HG02759 (cell line): ENCODE measurements around the gene LCLAT1.

Experiments
- ATAC-seq: cut with Tn5 transposase; IDR thresholded peaks from one replicate; pipeline ENCODE4 v1.9.1; 2021; ENCODE audit warnings: mild to moderate bottlenecking, moderate library complexity; ENCODE audit not compliant: unreplicated experiment

LCLAT1 gene

DNA sequence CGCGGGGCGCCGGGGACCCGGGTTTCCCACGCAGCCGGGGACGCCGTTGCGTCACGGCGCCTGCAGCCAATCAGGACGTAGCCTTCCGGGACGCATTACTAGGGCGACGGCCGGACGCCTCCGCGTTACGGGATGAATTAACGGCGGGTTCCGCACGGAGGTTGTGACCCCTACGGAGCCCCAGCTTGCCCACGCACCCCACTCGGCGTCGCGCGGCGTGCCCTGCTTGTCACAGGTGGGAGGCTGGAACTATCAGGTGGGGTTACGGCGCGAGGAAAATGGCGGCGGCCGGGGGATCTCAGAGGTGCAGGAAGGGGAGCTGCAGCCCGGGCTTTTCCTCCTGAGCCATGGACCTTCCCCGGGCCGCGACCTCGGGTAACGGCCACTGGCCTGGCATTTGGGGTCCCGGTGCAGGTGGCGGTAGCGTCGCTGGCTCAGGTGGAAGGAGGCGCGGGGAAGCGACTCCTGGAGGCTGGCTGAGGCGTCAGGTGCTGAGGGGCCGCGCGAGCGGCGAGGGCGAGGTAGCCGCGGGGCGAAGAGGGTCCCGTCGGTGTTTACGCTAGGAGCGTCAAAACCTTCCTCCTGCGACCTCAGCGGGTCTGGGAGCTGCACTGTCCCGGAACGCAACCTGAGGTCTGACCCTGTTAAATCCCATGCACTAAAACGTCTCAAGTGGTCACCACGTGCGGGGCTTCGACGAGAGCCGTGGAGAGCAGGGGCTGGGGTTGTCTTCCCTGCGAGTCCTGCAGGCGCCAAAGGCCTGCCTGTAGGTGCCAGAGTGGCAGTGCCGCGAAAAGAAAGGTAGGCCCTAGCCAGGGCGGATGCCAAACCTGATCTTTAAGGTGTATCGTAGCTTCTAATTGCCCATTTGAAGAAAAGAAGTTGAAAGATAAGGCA, at the start of gene LCLAT1:
LCLAT1 (plus strand) TSS at position 98 of the 897 bp plus-strand sequence. CDS start 78,345 bp downstream, outside the sequence.
- peak; percentile 98 for ATAC-seq

DNA sequence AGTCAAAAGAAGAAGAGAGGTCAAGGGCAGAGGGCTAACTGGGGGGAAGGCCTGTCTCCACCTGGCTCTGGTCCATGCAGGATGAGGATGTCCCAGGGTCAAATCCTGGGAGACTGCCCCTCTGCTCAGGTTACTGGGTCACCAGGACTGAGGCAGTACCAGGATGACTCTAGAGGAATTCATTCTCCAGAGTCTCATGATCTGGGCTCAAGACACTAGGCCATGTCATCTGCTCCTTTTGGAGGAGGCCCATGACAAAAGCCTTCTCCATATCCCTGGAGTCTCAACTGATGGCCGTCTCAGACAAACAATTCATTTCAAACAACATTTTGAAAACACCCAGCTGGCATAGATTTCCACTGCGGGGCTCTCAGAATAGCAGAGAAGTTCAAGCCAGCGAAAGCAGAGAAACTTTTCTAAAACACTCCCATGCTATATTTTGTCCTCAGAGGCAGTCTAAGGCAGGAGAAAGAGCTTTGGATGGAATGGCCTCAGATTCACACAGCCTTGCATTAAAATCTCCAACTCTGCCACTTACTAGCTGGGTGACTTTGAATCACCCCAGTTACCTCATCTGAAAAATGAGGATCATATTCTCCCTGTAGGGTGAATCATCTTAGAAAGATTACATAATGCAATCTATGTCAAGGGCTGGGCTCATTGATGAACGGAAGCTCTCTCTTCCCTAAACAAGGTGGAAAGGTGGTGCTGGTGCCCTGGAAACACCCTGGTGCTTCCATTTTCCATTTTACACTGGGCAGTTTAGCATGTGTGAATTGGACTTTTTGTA, 48.8 kb upstream of the LCLAT1 start:
- no peak for ATAC-seq

DNA sequence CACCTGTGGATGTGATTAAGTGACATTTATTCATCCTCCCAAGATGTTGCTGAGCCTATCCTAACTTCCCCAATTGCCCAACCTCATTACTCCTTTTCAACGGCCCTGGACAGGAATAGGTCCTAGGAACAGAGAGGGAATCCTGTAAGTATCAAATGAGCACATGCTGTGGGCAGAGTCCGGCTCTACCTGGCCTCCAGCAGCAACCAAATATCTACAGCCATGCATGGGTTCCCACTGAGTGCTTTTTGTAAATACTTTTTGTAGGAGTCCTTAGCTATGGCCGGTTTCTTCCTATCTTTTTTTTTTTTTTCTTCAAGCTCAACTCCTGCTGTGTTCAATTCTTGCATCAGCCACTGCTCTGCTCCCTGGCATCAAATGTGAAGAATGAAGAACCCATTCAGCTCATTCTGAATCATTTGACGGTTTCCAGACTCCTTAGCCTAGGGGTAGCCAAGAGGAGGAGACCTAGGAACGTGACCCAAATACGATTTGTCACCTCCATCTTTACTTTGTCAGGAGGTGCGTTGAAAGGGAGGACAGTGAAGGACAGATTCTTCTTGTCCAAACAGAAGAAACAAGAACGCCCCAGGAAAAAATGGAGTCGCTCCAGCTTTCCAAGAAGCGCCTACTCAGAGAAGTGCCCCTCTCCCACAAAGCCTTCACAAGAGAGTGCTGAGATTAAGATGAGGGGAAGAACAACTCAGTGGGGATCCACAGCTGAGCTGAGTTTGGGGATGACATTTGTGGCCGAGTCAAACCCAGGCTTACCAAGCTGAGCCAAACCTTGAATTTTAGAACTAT, 46.7 kb upstream of the LCLAT1 start:
- ATAC-seq = no peak

DNA sequence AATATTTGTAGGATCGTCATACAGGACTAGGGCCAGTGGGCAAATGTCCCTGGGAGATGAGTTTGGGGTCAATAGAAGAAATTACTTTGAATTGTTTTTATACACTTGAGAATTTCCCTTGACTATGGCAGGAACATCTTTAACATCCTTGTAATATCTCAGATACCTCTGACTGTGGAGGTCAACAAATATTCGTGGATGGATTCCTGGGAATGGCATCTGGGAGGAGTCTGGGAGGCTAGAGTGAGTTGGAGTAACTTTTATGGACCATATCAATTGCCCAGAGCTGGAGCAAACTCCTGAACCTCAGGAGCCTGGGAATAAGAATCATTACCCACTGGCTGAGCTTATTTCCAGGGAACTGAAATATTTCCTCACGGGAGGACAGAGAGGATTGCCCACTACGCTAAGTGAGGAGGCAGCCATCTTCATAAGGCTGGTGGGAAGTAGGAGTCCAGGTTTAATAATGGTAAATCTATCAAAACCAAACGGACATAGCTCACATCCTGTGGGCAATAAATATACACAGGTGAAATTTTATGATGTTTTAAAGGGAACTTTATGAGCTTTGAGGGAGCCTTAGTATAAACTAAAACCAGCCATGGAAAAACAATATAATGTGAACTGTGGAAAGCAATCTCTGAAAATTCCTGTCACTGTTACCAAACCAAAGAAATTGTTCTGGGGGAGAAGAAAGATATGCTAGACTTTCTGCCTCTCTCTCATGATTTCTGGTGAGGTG, 44.4 kb upstream of the LCLAT1 start:
- ATAC-seq = no peak

DNA sequence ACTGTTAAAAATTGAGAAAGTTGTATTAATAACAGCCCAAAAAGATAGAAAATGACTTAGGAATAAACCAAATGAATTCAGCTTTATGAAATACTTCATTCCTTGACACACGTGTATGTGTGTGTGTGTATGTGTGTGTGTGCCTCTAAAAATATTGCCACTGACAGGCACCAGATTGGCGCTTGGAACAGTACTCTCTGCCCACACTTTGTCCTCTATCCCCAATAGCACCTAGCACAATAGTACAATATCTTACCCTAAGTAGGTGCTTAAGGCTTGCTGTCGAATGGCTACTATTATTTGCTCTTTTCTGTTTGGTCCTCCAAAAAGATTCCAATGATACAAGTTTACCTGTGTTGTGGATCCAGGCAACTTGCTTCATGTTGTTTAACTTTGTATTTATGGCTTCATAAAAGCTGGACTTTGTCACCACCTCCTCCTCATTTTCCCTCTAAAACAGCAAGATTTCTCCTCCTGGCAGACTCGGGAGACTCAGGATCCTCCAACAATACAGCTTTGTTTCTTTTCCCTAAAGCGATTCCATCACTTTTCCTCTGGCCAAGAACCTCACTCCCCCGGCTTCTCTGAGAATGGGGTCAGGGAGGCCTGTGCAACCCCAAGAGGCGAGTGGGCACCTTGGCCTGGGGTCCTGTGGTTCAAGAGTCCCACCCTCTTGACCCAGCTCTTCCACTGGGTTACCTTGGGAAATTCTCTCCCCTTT, 43.3 kb upstream of the LCLAT1 start:
- ATAC-seq = no peak

DNA sequence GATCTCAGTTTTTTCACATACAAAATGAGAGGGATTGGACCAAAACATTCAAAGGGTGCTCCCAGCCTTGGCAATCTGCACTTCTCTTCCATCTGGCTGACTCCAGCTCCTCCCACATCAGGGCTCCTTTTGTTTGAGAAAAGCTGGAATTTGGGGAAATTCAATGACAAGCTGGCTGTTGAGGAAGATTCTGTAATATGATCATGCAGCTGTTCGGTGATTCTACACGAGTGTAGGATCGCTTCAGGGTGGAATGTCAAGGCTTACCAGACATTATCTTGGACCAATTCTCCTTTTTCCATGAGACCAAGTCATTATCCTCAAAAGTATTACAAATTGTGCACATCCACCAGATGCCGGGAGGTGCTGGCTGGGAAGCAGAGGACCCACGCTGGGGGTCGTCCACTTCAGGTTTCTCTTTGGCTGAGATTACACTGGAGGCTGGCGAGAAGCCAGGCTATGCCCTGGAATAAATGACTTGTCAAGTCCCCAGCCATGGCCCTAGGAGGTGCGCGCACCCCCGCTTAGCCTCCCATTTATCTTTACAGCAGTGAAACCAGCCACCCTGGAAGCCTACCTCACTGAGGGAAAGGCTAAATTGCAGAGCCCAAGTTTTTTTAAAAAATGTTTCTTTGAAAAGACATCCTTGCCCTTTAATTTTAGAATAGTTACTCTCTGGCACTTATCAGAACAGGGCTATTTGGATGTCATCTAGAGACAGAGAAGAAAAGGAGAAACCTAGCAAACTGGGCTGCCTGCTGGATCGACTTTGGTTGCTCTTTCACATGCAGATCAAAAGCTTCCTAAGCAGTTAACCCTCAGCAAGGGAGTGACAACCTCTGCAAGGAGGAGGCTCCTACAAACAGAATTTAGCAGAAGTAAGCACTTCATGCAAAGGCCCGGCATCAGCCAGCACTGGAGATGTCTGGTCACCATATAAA, 42.5 kb upstream of the LCLAT1 start:
- ATAC-seq = no peak

DNA sequence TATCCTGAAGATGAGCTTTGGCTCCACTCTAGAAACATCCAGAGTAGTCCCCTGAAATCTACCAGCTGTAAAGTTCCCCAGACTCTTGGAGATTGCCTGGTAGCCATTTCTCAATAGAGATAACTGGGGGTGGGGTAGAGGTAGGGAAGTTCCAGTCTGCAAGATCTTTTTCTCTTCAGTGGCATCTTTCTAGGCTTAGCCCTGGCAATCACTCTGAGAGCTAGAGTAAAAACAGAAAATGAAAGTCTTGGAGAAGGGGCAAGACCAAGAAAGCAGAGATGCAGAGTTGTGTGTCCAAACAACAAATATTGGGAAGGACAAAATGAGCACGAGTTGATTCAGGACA, 41.8 kb upstream of the LCLAT1 start:
- ATAC-seq = no peak

DNA sequence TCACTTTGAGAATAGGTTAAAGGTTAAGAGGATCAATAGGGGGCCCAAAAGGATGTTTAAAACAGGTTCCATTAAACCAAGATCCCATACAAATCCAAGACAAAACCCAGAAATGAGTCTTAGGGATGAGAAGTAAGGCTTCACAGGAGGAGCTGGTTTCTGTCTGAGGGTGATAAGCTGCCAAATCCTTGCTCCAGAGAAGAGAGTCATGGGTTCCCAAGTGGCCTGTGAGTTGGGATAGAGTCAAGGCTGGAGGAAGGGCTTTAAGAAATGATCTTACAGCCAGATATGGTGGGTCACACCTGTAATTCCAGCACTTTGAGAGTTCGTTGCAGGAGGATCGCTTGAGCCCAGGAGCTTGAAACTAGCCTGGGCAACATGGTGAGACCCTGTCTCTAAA, 40.2 kb upstream of the LCLAT1 start:
- ATAC-seq = no peak

DNA sequence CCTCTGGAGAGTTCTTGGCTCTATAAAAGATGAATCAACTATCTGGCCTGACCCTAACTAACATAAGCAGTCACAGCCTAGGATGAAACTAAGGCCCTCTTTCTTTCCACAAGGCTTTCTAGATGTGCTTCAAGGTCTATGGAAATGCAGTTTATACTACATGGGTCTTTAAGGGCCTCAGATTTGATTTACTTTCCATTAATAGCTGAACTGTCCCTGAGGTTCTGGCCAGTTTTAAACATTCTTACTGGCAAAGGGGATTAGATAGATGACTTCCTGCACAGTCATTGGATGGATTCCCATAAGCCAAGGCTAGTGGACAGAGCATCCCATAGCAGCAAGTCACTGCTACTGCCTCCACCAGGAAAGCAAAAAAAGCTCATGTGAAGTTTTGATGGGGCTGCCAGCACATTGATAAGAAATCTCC, 38.1 kb upstream of the LCLAT1 start:
- no peak for ATAC-seq

DNA sequence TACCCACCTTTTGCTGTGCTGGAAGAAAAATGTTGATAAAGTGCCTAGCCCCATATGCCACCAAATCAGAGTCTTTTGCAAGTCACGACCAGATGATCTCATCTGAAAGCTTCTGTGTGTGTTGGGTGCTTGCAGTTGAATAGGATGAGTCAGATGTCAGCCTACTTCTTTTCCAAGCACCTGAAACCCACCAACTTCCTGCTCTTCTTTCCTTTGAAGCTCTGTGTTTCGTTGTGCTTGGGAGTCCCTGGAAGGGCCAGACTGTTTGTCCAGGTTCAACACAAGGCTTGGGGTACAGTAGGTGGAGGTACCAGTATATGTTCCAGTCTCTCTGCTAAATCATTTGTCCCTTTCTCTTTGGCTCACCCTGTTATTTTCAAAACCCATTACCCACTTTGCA, 36.8 kb upstream of the LCLAT1 start:
- no peak for ATAC-seq

DNA sequence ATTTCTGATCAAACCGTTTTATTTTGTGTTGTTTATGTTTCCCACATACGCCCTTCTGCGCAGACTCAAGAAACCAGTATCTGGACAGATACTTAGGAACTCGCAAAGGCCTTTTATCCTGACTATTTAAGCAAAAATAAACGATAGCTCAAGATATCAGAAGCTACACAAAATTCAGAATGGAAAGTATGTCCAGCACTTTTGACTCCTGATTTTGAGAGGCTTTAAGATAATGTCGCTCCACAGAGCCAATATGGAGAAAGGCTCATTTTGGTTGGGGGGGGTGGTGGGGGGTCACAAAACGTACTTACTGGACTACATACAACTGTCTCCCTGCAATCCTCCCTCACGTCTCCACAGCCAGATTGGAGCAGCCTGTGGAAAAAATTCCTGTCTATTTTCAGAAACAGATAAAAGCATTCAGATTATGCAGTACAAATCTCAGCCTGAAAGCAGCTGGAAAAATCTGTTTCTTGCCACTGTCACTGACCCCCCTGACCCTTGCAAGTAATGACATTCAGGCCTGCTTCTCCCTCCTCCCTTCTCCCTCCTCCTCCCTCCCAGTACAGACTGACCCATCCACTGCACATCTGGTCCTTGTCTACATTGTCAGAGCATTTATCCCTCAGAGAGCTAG, 34.9 kb upstream of the LCLAT1 start:
- no peak for ATAC-seq

DNA sequence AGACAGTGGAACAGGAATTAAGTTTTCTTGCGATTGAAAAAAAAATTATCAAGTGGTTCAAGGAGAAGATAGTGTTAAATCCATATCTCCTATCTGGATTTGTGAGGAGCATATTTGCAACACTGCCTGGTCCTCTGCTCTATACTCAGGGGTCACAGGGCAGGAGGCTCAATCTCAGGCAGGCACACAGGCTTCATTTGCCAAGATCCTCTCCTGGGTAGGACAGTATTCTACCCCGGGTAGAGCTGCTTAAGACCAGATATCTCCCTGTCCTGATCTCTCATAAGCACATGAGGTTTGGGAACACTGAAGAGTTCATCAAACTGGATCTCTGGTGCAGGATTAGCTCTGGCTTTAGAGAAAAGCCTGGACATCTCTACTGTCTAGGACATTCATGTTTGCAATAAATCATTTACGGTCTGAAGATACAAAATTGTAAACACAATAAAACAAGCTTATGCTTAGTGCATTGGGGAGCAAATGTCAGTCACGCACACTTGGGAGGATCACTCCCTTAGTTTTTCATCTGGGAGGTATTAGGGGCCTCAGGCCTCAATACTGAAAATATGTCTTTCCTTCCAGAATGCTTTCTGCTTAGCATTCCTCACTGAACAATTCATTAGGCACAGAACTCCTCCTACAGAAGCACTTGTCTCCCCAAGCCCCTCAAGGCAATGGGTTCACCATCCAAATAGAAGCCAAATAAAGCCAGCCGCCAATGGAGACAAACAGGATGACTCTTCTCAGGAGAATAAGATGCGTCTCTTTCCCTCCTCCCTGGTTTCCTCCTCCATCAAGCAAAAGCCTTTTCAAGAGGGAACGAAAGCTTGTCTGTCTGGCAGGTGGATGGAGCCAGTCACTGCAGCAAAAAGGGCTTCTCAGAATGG, 34.1 kb upstream of the LCLAT1 start:
- ATAC-seq = no peak

DNA sequence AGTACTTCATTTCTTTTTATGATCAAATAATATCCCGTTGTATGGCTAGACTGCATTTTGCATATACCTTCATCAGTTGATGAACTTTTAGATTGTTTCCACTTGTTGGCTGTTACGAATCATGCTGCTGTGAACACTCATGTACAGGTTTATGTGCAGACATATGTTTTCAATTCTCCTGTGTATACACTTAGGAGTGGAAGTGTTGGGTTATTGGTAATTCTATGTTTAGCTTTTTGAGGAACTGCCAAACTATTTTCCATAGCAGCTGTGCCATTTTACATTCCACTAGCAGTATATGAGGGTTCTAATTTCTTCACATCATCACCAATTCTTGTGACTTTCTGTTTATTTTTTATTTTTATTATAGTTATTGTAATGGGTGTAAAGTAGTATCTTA, 32.1 kb upstream of the LCLAT1 start:
- no peak for ATAC-seq

DNA sequence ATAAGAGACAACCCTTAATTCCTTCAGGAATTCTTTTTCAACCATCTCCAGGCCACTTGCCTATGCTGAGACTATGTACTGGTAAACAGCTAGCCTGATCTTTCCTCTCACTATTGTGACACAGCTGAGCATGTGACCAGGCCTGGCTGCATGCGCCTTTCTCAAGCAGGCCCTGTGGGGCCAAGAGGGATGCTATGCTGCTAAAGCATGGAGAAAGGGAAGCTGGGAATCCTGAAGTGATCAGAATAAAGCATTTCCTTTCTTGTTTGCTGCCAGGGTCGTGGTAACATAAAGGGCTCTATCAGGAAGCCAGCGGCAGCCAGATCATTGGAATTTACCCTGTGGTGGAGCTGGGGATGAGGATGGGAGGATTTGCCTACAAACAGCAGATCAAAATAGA, 29.8 kb upstream of the LCLAT1 start:
- no peak for ATAC-seq

DNA sequence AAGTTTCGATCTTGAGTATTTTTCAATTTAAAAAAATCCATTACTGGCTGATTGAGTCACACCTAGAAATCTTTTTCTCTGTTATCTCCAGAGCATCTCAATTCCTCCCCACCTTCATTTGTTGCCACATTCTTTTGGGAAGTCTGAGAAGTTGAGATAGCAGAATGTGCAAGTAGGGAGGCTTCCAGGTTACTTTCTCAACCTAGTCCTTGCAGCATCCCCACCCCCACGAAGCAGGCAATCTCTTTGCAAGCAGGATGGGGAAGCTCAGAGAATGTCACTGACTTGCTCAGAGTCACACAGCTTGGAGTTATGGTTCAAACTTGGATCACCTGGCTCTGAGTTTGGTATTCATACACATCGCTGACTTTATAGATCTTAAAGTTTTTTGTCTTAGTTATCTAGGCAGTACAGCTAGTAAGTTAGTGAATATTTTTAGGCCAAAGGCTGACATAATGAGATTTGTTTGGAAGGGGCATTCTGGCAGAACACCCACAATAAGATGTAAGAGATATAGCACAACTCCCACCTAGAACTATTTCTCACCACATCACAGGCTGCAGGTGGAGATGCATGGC, 25.9 kb upstream of the LCLAT1 start:
- ATAC-seq = no peak

DNA sequence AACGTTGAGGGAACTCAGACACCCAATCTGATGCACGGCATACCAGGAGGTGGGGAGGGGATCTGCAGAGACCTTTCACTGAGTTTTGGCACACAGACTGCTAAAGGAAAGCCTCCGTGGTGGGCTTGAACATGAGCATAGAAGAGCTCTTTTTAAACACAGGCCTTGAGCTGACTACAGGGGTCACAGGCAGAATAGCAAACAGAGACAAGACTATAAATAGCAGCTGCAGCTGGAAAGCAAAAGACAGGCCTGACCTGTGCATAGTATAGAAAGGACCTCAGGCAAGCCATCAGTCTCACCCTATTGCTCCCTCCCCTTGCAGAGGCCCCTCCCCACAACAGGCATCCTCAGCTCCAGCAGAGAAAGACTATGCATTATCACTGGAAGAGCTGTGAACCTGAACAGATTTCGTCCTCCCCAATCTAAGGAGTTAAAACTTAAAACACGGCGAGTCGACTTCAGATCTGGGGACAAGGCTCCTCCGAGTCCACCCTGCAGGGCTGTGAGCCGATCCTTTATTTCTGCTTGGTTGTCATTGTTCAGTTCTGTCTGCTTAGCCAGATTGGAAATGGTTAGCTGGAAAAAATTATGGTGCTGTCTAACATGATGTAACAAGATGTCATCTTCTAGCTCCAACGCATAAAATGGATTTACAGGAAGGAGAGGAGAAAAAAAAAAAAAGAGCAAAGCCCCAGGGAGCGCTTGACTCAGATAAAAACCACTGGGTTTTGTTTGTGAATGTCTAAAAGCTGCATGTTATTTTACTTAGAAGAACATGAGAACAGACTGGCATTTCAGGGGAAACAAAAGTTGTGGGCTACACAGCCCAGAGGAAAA, 25.2 kb upstream of the LCLAT1 start:
- ATAC-seq = peak; percentile 27
